Lung microvascular endothelial cell (primary cell): ENCODE measurements around the gene PPP2R5D. TPM values are rescaled to one million over a fixed set of nuclear protein-coding genes. Genes with fewer than 3 reads are reported as not detected.
"Not testable (repeated sequence)": the region's sequence is repeated elsewhere in the genome, so short reads cannot be mapped to it uniquely, and the experiment has no call there.

Source experiments
- DNase-seq, 2 donors: peaks; one replicate each; pipeline versions ENCODE4 v3.0.0 to v3.0.0-alpha.2; 2010; ENCODE audit warnings: low read depth in 2 of 2
- total RNA-seq: library from RNA; depleted of rRNA; stranded (reverse); fragments of >200 nt; gene quantifications from 2 replicates; pipeline ENCODE4 v1.2.1, GENCODE V29; 2014

The PPP2R5D gene
- total RNA-seq, 1 donor from 2014 or later = 19.2 TPM

DNA sequence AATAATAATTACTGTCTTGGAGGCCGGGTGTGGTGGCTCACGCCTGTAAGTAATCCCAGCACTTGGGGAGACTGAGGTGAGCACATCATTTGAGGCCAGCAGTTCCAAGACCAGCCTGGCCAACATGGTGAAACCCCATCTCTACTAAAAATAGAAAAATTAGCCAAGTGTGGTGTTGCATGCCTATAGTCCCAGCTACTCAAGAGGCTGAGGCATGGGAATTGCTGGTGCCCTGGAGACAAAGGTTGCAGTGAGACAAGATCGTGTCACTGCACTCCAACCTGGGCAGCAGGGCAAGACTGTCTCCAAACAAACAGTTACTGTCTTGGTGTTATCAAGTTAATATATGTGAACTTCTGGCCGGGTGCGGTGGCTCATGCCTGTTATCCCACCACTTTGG lies 42.0 kb downstream of the PPP2R5D start:
- no peak for DNase-seq

DNA sequence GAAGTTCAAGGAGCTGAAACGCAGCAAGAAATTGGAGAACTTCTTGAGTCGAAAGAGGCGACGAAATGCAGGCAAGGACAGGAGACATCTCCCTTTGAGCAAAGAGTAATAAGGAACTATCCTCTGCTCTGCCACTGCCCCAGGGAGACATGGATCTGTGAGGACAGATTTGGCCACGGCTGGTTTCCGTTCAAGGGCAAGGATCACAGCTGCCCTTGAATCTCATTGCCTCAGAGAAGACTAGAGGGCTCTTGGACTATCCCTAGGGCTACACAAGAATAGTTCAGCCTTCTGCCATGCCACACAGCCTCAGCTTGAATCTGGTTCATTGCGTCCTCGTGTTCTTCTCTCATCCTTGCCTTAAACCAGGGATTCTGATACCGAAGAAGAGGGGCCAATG lies 44.8 kb downstream of the PPP2R5D start:
- DNase-seq = no peak

DNA sequence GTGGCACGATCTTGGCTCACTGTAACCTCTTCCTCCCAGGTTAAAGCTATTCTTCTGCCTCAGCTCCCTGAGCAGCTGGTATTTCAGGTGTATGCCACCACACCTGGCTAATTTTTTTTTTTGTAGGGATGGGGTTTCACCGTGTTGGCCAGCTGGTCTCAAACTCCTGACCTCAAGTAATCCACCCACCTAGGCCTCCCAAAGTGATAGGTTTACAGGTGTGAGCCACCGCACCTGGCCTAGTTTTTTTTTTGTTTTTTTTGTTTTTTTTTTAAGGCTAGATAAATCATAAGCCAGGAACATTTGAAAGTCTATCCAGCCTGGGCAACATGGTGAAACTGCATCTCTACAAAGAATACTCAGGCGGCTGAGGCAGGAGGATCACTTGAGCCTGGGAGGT lies 48.0 kb downstream of the PPP2R5D start:
- no peak for DNase-seq

GRCh38 chr6:43033496-43034189 lies 49.3 kb downstream of the PPP2R5D start:
- DNase-seq = no peak

DNA sequence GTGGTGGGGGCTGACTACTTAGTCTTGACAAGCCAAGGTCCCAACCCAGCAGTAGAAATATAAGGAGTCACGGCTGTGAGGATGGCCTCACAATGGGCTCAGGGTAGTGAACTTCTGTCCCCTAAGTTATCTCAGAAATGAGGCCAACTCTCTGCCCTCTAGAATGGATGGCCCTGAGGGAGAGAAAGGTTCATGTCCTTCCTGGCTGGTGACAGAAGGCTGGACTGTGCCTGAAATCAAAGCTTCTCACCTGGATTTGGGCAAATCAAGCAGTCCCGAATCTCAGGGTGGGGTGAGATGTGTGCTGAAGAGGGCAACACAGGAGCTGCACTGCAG lies 49.8 kb downstream of the PPP2R5D start:
- DNase-seq = no peak

- DNase-seq = no peak
Observed at GRCh38 chr6:43035495-43036194, 51.3 kb downstream of the PPP2R5D start.

- no peak for DNase-seq
Observed at GRCh38 chr6:43036712-43037111, 52.3 kb downstream of the PPP2R5D start.

DNA sequence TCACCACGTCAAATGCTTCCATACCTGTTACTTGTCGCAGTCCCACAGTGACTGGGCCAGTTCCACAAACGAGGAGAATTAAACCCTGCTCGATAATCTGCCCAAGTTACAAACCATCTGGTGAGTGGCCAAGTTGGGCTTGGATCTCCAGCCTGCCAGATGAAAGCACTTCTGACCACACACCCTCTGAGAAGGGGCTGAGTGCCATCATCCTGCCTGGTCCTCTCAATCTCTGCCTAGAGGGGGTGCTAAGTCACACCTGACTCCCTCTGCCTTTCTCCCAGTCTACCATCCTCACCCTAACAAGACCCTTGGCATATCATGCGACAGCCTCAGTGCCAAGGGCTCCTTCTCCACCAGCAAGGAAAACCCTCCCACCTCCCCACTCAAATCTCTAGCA lies 52.8 kb downstream of the PPP2R5D start:
- DNase-seq = no peak

- no peak for DNase-seq
Observed at GRCh38 chr6:43037706-43038105, 53.3 kb downstream of the PPP2R5D start.

DNA sequence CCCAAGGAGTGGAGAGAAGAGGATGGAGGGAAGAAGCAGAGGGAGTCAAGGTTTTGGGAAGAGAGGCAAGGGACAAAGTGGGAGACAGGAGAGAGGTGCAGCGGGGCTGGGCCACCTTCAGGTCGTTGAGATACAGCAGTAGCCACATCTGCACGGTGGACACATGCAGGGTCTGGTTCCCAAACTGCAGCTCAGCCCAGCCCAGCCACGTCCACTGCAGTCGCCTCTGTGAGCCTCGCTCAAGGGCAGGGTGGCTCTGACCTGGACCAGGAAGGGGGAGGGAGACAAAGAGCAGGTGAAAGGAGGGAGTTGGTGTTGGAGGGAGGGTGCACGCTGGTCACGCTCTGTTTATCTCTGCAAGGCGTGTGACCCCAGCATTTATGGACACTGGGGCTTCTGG lies 54.4 kb downstream of the PPP2R5D start:
- DNase-seq = no peak

GRCh38 chr6:43040542-43041257 lies 56.3 kb downstream of the PPP2R5D start:
- DNase-seq = no peak

DNA sequence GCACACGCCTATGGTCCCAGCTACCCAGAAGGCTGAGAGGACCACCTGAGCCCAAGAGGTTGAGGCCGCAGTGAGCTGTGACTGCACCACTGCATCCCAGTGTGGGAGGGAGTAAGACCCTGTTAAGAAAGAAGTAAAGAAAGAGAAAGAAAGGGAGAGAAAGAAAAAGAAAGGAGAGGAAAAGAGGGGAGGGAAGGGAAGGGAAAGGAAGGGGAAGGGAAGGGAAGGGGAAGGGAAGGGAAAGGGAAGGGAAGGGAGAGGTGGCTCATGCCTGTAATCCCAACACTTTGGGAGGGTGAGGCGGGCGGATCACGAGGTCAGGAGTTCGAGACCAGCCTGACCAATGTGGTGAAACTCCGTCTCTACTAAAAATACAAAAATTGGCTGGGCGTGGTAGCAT lies 57.1 kb downstream of the PPP2R5D start:
- not testable (repeated sequence) for DNase-seq

DNA sequence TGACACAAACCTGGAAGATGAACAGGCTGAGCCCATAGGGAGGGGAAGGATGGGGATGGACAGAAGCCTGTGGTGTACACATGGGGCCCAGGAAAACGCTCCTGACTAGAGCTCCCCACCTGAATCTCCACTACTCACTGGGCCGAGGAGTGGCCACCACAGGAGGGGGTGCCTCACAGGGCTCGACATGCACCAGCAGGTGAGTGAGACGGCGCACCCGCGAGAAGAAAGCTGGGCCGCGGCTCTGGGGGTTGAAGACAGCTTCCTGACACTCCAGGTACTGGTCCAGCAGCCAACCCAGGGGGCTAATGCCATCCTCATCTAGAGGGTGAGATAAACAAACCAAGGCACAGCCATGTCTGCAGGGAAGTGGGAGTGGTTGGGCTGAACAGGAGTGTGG lies 58.9 kb downstream of the PPP2R5D start:
- no peak for DNase-seq

DNA sequence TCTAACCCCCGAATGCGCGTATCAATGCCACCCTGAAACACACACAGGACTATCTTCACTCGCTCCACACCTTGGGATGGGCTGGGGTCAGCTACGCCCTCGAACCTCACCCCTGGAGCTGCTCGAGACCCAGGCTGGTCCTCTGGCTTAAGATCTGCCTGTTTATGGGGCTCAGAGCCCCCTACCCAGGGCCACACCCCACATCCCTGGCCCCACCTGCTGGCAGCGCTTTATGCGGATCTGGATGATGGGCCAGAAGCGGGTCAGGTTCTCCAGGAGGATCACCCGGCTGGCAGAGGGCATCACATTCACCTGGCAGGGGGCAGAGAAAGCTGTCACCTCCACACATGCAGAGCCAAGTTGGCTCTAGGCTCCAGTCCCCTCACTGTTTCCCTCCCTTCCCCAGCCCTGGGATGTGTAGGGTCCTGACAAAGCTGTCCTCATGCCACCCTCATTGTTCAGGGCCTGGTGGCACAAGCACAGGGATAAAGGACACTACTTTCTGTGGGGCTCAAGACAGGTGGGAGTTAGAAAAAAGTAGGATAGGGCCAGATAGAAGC lies 61.1 kb downstream of the PPP2R5D start:
- no peak for DNase-seq

DNA sequence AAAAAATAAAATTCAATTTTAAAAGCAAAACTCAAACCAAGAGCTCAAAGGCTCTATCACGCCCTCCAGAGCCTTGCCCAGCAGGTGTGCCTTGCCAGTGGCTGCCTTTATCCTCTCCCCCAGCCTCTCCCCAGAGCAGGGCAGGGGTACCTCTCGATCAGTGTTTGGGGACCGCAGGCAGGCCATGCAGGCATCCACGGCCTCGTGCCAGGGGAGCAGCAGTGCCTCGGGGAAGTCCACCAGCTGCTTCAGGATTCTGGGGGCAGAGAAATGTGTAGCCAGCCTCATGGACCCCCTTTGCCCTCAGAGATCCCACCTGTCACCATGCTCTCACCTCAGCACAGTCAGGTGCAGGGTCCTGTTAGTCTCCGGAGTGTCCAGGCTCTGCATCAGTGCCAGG lies 63.6 kb downstream of the PPP2R5D start:
- no peak for DNase-seq

GRCh38 chr6:43050981-43051380 lies 66.6 kb downstream of the PPP2R5D start:
- DNase-seq = no peak

- DNase-seq = no peak
Observed at GRCh38 chr6:43052225-43052841, 68.0 kb downstream of the PPP2R5D start.

DNA sequence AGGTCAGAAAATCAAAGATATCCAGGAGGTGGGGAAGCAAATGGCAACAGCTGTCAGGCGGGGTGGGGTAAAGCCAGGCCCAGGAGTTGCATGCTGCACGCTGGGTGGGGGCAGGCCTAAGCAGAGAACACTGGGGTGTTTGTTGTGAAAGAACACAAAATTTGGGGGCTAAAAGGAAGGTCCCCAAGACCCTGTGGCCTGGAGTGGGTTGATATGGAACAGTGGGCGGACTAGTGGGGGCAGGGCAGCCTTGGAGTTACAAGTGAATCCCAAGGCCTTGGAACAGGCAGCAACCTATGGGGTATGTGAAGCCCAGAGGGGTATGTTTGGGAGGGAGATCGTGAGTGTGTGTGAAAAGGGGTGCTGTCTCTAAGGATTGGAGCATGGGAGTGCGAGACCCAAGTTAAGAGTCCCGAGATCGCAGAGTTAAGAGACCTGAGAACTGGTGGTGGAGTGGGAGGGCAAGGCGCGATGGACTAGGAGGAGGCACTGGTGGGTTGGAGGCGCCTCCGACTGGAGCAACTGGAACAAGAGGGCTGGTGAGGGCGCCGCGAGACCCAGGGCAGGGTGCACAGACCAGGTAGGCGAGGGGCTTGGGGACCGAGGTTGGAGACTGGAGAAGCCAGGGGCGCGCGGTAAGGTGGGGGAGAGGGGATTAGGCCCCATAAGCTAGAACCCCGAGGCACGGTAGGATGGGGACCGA lies 68.6 kb downstream of the PPP2R5D start:
- peak in 1 of 2 donors; percentile 41 for DNase-seq

GRCh38 chr6:43053545-43054205 lies 69.3 kb downstream of the PPP2R5D start, which contains the start of gene CUL7:
Gene CUL7, minus strand, starts transcription at chr6:43053851. Its CDS starts 1,063 bp downstream, at chr6:43052788.
- peak; percentile 90 to 92 for DNase-seq

- peak in 1 of 2 donors; percentile 89 for DNase-seq
Observed at GRCh38 chr6:43054206-43054943, 70.0 kb downstream of the PPP2R5D start.
